ENCODE results near the gene TEX29. TPM values are rescaled to one million over a fixed set of nuclear protein-coding genes. Genes with fewer than 3 reads are reported as not detected.

TEX29 gene
- total and polyA plus RNA-seq, 10 of the 15 experiments (the other 5 are each of a cell fraction or from before 2014, with no cell fraction given), result 0.14 to 0.30 (median 0.22) TPM; not detected in 7

- Histone ChIP-seq H3K27me3 (replicated peaks in 1 of 2; ENCODE audit: control insufficient read depth in 2 of 2, insufficient read depth in 2 of 2, low read length in 1 of 2) (no peaks in the 10 kb centered on the region), H3K79me2 (ENCODE audit: control insufficient read depth, insufficient read depth, low read length) (no peaks in the 10 kb centered on the region), H3K9ac (ENCODE audit: control insufficient read depth, insufficient read depth, low read length) (no peak overlapping the region; the same call in 1 of the 2 replicates), H3K4me2 (ENCODE audit: control insufficient read depth, insufficient read depth) (peak overlapping the region; percentile 78), H3K4me3 (peak overlapping the region; percentile 9; the same call in 1 of the 2 replicates), H3K36me3 (ENCODE audit: control insufficient read depth in 2 of 2, insufficient read depth in 2 of 2, low read length in 1 of 2) (peaks cover 11 to 44% of the 10 kb centered on the region in 2 experiments), H3K4me1 (ENCODE audit: control insufficient read depth, insufficient read depth, low read length) (peaks cover 19% of the 10 kb centered on the region), H3K27ac (ENCODE audit: control insufficient read depth, insufficient read depth) (peak overlapping the region; percentile 84), H3K9me3 (replicated peaks; ENCODE audit: control insufficient read depth, insufficient read depth, low read length) (no peaks in the 10 kb centered on the region; the same call in 2 of the 3 replicates), H2AFZ (ENCODE audit: control insufficient read depth, low read depth, low read length) (no peak overlapping the region), H4K20me1 (ENCODE audit: control insufficient read depth, insufficient read depth) (no peaks in the 10 kb centered on the region)
- no TSS peak for BruUV-seq (replicated peaks)
- intact Hi-C loops (cut with micrococcal nuclease; ENCODE audit: unreplicated experiment), result no loop called here
- ChIA-PET RAD21 (ENCODE audit: unreplicated experiment) (interaction anchor here (0.8 kb wide), 1 partner anchor 236 kb away, joined by 3 read pairs; no protein-coding TSS in a partner anchor), POLR2A (interaction anchor here (0.6 kb wide), 1 partner anchor 98 kb away, joined by 3 read pairs; no protein-coding TSS in a partner anchor), SMC1A (ENCODE audit: uncharacterized antibody, unreplicated experiment) (no interaction called here), CTCF (interaction anchor here (0.7 kb wide), 1 partner anchor 136 kb away, joined by 3 read pairs; no protein-coding TSS in a partner anchor)
- ATAC-seq (peak; percentile 96), DNase-seq (ENCODE audit: low read depth, low spot score) (peak; percentile 45), FAIRE-seq (no peak)
- WGBS (ENCODE audit: insufficient coverage, insufficient replicate concordance, low lambda C conversion rate, missing lambda C conversion rate), result 22% methylated on average over 15 of the region's 15 CpGs
- in situ Hi-C loops (cut with MboI), result no loop called here
- TF ChIP-seq SREBF2 (IDR thresholded peaks at IDR 0.05; ENCODE audit: low read length) (no peak), BHLHE40 (IDR thresholded peaks at IDR 0.05; ENCODE audit: borderline replicate concordance in 1 of 2, low read depth in 2 of 2, low read length in 1 of 2) (peak in 1 of 2 experiments; percentile 24; a peak in 1 of 4 replicates), BCLAF1 (IDR thresholded peaks at IDR 0.05) (no peak), FOXM1 (IDR thresholded peaks at IDR 0.05; ENCODE audit: low read depth, low read length) (no peak), RUNX3 (IDR thresholded peaks at IDR 0.05; ENCODE audit: low read length) (peak; percentile 89), NFYA (IDR thresholded peaks at IDR 0.05; ENCODE audit: borderline replicate concordance, low read depth, low read length) (no peak), TARDBP (IDR thresholded peaks at IDR 0.05; ENCODE audit: borderline replicate concordance) (no peak), MXI1 (IDR thresholded peaks at IDR 0.05; ENCODE audit: low read depth, low read length) (no peak), MTA3 (IDR thresholded peaks at IDR 0.05; ENCODE audit: borderline replicate concordance, low read length) (peak; percentile 40; the same call in 1 of the 2 replicates), YBX1 (IDR thresholded peaks at IDR 0.05) (no peak), SMAD1 (IDR thresholded peaks at IDR 0.05; ENCODE audit: low read depth, partially characterized antibody) (no peak), EZH2 (IDR thresholded peaks at IDR 0.05; ENCODE audit: borderline replicate concordance, control insufficient read depth, low read depth, low read length) (no peak), EED (IDR thresholded peaks at IDR 0.05; ENCODE audit: low read depth) (peak; percentile 71), MEF2B (IDR thresholded peaks at IDR 0.05; ENCODE audit: partially characterized antibody, poor library complexity, severe bottlenecking) (no peak), NR2C2 (IDR thresholded peaks at IDR 0.05; ENCODE audit: borderline replicate concordance, control insufficient read depth, insufficient read length, low read depth) (no peak), IKZF1 (conservative IDR thresholded peaks at IDR 0.05) (peak; percentile 48; the same call in 1 of the 2 replicates), DPF2 (IDR thresholded peaks at IDR 0.05) (0 out of 2 replicates have a peak, but pooled peaks have one; percentile 17)
- TF ChIP-seq, protein P1, sequence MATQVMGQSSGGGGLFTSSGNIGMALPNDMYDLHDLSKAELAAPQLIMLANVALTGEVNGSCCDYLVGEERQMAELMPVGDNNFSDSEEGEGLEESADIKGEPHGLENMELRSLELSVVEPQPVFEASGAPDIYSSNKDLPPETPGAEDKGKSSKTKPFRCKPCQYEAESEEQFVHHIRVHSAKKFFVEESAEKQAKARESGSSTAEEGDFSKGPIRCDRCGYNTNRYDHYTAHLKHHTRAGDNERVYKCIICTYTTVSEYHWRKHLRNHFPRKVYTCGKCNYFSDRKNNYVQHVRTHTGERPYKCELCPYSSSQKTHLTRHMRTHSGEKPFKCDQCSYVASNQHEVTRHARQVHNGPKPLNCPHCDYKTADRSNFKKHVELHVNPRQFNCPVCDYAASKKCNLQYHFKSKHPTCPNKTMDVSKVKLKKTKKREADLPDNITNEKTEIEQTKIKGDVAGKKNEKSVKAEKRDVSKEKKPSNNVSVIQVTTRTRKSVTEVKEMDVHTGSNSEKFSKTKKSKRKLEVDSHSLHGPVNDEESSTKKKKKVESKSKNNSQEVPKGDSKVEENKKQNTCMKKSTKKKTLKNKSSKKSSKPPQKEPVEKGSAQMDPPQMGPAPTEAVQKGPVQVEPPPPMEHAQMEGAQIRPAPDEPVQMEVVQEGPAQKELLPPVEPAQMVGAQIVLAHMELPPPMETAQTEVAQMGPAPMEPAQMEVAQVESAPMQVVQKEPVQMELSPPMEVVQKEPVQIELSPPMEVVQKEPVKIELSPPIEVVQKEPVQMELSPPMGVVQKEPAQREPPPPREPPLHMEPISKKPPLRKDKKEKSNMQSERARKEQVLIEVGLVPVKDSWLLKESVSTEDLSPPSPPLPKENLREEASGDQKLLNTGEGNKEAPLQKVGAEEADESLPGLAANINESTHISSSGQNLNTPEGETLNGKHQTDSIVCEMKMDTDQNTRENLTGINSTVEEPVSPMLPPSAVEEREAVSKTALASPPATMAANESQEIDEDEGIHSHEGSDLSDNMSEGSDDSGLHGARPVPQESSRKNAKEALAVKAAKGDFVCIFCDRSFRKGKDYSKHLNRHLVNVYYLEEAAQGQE (IDR thresholded peaks at IDR 0.05; ENCODE audit: low read depth, low read length), result no peak
Observed at GRCh38 chr13:111304041-111304544, 16.3 kb upstream of the TEX29 start.

Data from GM12878 (cell line).